Left lung (tissue), 10 donors: ENCODE measurements around the gene PITX1. TPM values are rescaled to one million over a fixed set of nuclear protein-coding genes. Genes with fewer than 3 reads are reported as not detected.
"Not testable (repeated sequence)": the region's sequence is repeated elsewhere in the genome, so short reads cannot be mapped to it uniquely, and the experiment has no call there.

Experiments
- ATAC-seq: fragments of 200-7000 bp; cut with Tn5 transposase; one replicate; pipeline ENCODE4 v1.9.1; 2020; ENCODE audit warnings: moderate library complexity
- DNase-seq, 4 donors: peaks; one replicate each; pipeline ENCODE4 v3.0.0-alpha.2; 2013 to 2020
- H3K27ac ChIP-seq, 2 donors: fragments of 200-600 bp; sonication (generic) in 1 of 2; one replicate each; pipeline versions ENCODE4 v1.5.0 to v1.8.0; 2020 to 2021
- H3K27me3 ChIP-seq, 2 donors: fragments of 200-600 bp; sonication (generic) in 1 of 2; one replicate each; pipeline versions ENCODE4 v1.5.0 to v1.8.0; 2020 to 2021
- H3K36me3 ChIP-seq, 2 donors: fragments of 200-600 bp; sonication (generic) in 1 of 2; one replicate each; pipeline versions ENCODE4 v1.5.0 to v1.8.0; 2020 to 2021
- H3K4me1 ChIP-seq, 2 donors: fragments of 200-600 bp; one replicate each; pipeline ENCODE4 v1.8.0; 2021
- H3K4me3 ChIP-seq, 2 donors: fragments of 200-600 bp; sonication (generic) in 1 of 2; one replicate each; pipeline versions ENCODE4 v1.5.0 to v1.8.0; 2020 to 2021; ENCODE audit warnings: mild to moderate bottlenecking in 1 of 2
- H3K9me3 ChIP-seq, 2 donors: fragments of 200-600 bp; sonication (generic) in 1 of 2; one replicate each; pipeline versions ENCODE4 v1.5.0 to v1.8.0; 2020 to 2021
- intact Hi-C, 2 donors: fragments of 100-400 bp; cut with DNase I; formaldehyde crosslinking; loops; one replicate each; pipeline versions ENCODE4 v1.11.2 to v1.14.2; 2022
- polyA plus RNA-seq, 6 donors: library from polyadenylated mRNA; unstranded; fragments of 120-200 nt; gene quantifications; one replicate each; pipeline ENCODE4 v1.2.1, GENCODE V29; 2013; ENCODE audit not compliant: insufficient read length in 6 of 6
- total RNA-seq, 2 donors: library from RNA; stranded (reverse); fragmentation: NEBNext Ultra II Directional; extraction: Animal tissue kit (Norgen Biotek cat#: 25700); gene quantifications; one replicate each; pipeline ENCODE4 v1.2.1, GENCODE V29; 2021
- TF ChIP-seq, protein P1 (sequence below), 2 donors: fragments of 200-600 bp; sonication (generic) in 1 of 2; IDR thresholded peaks; one replicate each; pipeline versions ENCODE4 v1.5.0 to v1.8.0; 2021; ENCODE audit warnings: antibody characterized with exemption in 2 of 2
- donor health status: DM: no; HTN: yes; CAD: no.
- donor health status: DM: no; HTN: no; CAD: no.

The PITX1 gene
- total and polyA plus RNA-seq, 8 donors, result 0.17 to 0.68 (median 0.32) TPM; not detected in 1

DNA sequence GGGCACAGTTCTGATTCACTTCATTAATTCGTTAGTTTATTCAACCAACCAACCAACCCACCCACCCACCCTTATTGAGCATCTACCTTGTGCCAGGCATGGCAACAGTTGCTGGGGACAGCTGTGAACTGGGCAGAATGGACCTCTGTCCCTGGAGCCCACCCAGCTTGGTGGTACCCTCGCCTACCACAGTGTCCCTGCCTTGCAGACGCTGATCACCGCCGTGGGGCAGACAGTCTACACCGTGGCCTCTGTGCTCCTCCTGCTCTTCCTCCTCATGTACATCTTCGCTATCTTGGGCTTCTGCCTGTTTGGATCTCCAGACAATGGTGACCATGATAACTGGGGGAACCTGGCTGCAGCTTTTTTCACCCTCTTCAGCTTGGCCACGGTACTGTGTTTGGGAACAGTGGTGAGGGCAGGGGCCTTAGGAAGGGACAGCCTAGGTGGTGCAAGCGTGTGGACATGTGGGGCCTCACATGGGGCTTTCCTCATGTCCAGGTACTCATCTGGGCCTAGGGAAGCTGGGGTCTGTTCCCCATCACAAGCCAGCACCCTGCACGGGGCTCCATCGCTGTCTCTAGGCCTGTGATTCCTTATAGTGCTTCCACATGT lies 26.2 kb downstream of the PITX1 start:
- ATAC-seq (no peak), DNase-seq (peak in 1 of 4 donors; percentile 43)
- H3K9me3 ChIP-seq, result no peaks in the 10 kb centered on the region
- no peaks in the 10 kb centered on the region for H3K36me3 ChIP-seq
- H3K27me3 ChIP-seq, result no peaks in the 10 kb centered on the region
- no peak overlapping the region for H3K4me3 ChIP-seq
- TF ChIP-seq, protein P1, sequence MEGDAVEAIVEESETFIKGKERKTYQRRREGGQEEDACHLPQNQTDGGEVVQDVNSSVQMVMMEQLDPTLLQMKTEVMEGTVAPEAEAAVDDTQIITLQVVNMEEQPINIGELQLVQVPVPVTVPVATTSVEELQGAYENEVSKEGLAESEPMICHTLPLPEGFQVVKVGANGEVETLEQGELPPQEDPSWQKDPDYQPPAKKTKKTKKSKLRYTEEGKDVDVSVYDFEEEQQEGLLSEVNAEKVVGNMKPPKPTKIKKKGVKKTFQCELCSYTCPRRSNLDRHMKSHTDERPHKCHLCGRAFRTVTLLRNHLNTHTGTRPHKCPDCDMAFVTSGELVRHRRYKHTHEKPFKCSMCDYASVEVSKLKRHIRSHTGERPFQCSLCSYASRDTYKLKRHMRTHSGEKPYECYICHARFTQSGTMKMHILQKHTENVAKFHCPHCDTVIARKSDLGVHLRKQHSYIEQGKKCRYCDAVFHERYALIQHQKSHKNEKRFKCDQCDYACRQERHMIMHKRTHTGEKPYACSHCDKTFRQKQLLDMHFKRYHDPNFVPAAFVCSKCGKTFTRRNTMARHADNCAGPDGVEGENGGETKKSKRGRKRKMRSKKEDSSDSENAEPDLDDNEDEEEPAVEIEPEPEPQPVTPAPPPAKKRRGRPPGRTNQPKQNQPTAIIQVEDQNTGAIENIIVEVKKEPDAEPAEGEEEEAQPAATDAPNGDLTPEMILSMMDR (IDR thresholded peaks at IDR 0.05), result no peak
- H3K4me1 ChIP-seq, result no peaks in the 10 kb centered on the region
- no peak overlapping the region for H3K27ac ChIP-seq
- intact Hi-C loops, result no loop called here

GRCh38 chr5:135007305-135007704 lies 26.7 kb downstream of the PITX1 start:
- H3K27ac ChIP-seq, result no peak overlapping the region
- DNase-seq (peak in 1 of 4 donors; percentile 37), ATAC-seq (no peak)
- TF ChIP-seq, protein P1 (IDR thresholded peaks at IDR 0.05), result no peak
- intact Hi-C loops, result no loop called here
- H3K4me3 ChIP-seq, result no peak overlapping the region
- no peaks in the 10 kb centered on the region for H3K9me3 ChIP-seq
- no peaks in the 10 kb centered on the region for H3K27me3 ChIP-seq
- no peaks in the 10 kb centered on the region for H3K36me3 ChIP-seq
- no peaks in the 10 kb centered on the region for H3K4me1 ChIP-seq

DNA sequence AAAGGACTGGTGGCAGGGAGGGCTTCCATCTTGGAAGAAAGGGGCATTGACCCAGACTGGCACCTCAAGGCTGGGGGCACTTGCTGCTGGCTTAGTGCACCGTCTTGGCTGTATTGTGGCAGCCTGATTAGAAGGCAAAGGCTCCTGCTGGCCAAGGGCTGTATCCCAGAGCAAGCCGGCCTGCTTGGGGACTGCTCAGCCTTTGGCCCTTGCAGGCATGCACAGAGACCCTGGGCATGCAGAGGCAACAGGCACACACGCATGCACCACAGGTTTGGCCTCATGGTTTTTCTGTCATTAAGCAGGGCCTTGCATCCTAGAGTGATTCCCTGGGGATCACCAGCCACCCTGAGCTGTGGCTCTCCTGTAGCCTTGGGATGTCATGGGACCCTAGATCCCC lies 29.0 kb downstream of the PITX1 start:
- H3K27me3 ChIP-seq, result no peaks in the 10 kb centered on the region
- H3K4me1 ChIP-seq, result no peaks in the 10 kb centered on the region
- H3K27ac ChIP-seq, result no peak overlapping the region
- no peak overlapping the region for H3K4me3 ChIP-seq
- intact Hi-C loops, result no loop called here
- ATAC-seq (no peak), DNase-seq (no peak)
- H3K9me3 ChIP-seq, result no peaks in the 10 kb centered on the region
- TF ChIP-seq, protein P1 (IDR thresholded peaks at IDR 0.05), result no peak
- H3K36me3 ChIP-seq, result no peaks in the 10 kb centered on the region

DNA sequence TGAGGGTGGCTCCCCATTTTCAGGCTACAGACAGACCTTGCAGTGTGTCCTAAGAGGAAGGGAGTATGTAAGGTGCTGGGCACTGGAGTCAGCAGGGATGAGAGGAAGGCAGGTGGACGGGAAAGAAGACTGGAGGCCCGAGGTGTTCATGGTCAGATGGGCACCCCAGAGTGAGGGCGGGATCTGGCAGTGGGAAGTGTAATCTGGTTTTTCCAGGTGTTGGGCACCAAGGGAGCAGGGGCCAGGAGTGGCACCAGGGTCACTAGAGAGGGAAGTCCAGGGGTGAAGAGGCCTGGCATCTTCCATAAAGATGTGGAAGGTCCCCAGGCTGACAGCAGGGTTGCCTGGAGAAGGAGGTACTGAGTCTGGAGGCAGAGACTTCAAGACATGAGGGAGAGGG lies 29.7 kb downstream of the PITX1 start:
- DNase-seq (no peak), ATAC-seq (no peak)
- TF ChIP-seq, protein P1 (IDR thresholded peaks at IDR 0.05), result no peak
- Histone ChIP-seq H3K36me3 (no peaks in the 10 kb centered on the region), H3K4me1 (no peaks in the 10 kb centered on the region), H3K4me3 (no peak overlapping the region), H3K27ac (no peak overlapping the region), H3K27me3 (no peaks in the 10 kb centered on the region), H3K9me3 (no peaks in the 10 kb centered on the region)
- intact Hi-C loops, result no loop called here

DNA sequence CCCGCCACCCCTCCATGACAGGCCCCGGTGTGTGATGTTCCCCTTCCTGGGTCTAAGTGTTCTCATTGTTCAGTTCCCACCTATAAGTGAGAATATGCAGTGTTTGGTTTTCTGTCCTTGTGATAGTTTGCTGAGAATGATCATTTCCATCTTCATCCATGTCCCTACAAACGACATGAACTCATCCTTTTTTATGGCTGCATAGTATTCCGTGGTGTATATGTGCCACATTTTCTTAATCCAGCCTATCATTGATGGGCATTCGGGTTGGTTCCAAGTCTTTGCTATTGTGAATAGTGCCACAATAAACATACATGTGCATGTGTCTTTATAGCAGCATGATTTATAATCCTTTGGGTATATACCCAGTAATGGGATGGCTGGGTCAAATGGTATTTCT lies 36.0 kb downstream of the PITX1 start:
- H3K4me1 ChIP-seq, H3K9me3 ChIP-seq, ATAC-seq, H3K27ac ChIP-seq, H3K4me3 ChIP-seq, DNase-seq, intact Hi-C loops, H3K36me3 ChIP-seq, H3K27me3 ChIP-seq: not testable (repeated sequence)

DNA sequence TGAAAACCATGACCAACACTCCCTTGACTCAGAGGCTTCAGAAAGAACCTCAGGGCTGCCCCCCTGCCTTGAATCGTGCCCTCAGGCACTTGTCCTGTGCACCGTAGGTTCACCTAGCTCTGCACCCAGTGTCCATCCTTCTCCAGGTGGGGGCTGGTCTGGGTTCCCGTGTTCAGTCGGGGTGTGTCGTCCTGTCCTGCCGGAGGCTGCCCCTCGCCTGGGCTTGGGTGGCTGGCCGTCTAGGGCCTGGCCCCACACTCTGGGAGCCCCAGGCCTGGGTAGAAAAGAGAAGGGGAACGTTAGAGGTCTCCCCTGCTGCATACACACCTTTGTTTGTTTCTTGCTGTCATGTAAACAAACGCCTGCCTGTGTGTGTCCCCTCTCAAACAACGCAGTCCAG lies 37.0 kb downstream of the PITX1 start:
- intact Hi-C loops, result no loop called here
- ATAC-seq, result no peak
- TF ChIP-seq, protein P1 (IDR thresholded peaks at IDR 0.05), result no peak

More for the DNA sequence above, 37.0 kb downstream of the PITX1 start:
- no peak for DNase-seq
- H3K36me3 ChIP-seq, result no peaks in the 10 kb centered on the region
- H3K27ac ChIP-seq, result no peak overlapping the region
- H3K27me3 ChIP-seq, result no peaks in the 10 kb centered on the region
- H3K9me3 ChIP-seq, result no peaks in the 10 kb centered on the region
- H3K4me1 ChIP-seq, result no peaks in the 10 kb centered on the region
- no peak overlapping the region for H3K4me3 ChIP-seq
